ENCODE results near the gene ITPR2.

Gene ITPR2

DNA sequence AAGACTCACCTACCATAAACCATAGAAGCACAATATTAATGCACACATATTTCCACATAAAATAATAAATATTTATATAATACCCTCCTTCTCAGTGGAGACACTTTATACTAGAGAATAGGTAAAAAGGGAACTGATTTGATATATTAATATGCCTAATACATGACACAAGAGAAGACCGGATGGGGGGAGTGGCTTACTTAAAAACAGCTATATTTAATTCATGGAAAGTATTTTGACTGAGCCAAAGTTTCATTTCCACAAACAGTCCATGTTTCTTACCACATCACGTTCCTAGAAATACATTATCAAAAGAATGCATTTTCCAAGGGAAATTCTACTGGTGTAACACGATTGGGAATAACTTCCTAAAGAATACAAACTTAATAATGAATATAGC lies 63.4 kb downstream of the ITPR2 start:
- TF ChIP-seq, protein P1, sequence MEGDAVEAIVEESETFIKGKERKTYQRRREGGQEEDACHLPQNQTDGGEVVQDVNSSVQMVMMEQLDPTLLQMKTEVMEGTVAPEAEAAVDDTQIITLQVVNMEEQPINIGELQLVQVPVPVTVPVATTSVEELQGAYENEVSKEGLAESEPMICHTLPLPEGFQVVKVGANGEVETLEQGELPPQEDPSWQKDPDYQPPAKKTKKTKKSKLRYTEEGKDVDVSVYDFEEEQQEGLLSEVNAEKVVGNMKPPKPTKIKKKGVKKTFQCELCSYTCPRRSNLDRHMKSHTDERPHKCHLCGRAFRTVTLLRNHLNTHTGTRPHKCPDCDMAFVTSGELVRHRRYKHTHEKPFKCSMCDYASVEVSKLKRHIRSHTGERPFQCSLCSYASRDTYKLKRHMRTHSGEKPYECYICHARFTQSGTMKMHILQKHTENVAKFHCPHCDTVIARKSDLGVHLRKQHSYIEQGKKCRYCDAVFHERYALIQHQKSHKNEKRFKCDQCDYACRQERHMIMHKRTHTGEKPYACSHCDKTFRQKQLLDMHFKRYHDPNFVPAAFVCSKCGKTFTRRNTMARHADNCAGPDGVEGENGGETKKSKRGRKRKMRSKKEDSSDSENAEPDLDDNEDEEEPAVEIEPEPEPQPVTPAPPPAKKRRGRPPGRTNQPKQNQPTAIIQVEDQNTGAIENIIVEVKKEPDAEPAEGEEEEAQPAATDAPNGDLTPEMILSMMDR (IDR thresholded peaks at IDR 0.05), result no peak
- no peak for DNase-seq (ENCODE audit: low spot score)
- H3K4me3 ChIP-seq, result no peak overlapping the region
- H3K27ac ChIP-seq, result no peak overlapping the region

DNA sequence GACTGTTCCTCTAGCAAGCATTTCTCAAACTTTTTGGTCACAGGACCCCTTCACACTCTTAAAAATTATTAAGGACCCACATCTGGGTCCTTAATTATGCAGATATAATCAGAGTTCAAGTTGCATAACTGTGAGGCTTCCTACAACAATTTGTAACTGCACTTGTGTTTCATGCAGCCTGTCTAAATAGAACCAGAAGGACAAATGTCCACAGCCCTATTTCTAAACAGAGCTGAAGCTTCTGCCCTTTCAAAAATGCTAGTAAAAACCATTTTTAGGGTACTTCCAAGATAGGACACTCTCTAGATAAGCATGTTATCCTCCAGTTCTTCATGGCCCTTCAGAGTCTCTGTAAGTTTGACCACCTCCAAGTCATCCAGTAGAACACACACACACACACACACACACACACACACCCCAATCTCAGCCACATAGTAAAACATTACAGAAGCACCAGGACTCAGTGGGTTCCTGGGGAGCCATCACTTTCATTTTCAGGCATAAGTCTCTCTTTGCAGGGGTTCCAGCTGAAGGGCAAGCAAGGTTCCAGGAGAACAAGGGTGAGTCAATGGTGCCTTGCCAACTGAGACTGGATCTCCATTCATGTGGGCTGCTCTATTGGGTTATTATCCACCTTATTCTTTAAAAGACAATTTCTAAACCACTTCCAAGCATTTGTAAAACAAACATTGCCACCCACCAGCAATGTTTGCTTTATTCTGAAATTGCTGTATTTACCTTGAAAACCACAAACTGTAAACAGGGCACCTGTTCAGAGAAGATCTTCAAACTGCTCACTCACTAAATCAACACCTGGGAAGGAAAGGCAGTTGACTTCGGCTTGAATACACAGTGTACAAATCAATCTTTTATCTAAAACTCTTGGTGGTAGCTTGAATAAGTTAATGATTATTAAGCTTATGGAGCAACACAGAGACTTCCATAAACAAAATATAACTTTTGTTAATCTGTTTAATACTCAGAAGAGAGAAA lies 64.1 kb downstream of the ITPR2 start:
- H3K27ac ChIP-seq, result no peak overlapping the region
- TF ChIP-seq, protein P1 (IDR thresholded peaks at IDR 0.05), result no peak
- no peak for DNase-seq (ENCODE audit: low spot score)
- H3K4me3 ChIP-seq, result no peak overlapping the region

DNA sequence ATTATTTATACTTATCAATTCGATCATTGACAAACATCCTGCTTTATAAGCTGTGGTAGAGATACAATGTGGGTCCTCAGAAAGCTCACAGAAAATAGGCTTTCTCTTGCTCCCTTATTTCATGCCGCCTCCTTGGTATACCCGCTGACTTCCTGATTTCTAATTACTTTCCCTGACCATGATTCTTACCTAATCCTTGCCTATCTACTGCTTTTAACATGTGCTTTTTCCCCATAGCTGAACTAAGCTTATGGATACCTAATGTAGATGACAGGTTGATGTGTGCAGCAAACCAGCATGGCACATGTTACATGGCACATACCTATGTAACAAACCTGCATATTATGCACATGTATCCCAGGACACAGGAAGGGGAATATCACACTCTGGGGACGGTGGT lies 65.1 kb downstream of the ITPR2 start:
- H3K27ac ChIP-seq, result no peak overlapping the region
- TF ChIP-seq, protein P1 (IDR thresholded peaks at IDR 0.05), result no peak
- H3K4me3 ChIP-seq, result no peak overlapping the region
- no peak for DNase-seq (ENCODE audit: low spot score)

DNA sequence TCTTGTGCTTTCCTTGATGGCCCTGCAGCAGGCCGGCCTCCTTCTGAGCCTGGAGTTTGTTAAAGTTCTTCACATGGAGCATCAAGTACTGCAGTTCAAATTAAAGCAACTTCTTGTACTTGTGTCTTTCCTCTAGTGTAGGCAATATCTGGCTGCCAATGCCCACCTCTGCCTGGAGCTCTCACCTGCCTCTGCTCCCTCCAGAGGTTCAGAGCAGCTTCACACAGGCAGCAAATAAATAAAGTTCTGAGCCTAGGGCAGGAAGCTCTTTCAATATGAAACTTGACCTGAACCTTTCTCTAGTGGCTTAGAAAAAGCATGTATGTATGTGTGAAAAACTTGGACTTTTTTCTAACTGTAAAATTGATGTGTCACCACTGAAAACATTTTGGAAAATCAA lies 65.9 kb downstream of the ITPR2 start:
- Histone ChIP-seq H3K4me3 (no peak overlapping the region), H3K27ac (no peak overlapping the region)
- no peak for DNase-seq (ENCODE audit: low spot score)
- TF ChIP-seq, protein P1 (IDR thresholded peaks at IDR 0.05), result no peak

DNA sequence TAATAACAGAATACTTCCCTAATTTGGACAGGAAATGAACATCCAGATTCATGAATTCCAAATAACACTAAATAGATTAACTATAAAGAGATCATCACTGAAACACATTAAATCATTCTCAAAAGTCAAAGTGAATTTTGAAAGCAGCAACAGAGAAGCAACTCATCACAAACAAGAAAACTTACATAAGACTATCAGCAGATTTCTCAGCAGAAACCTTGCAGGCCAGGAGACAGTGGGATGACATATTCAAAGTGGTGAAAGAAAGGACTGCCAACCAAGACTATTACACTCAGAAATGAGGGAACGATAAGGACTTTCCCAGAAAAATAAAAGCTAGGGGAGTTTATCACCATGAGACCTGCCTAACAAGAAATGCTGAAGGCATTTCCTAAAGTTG lies 70.8 kb downstream of the ITPR2 start:
- Histone ChIP-seq H3K27ac (no peak overlapping the region), H3K4me3 (no peak overlapping the region)
- TF ChIP-seq, protein P1 (IDR thresholded peaks at IDR 0.05), result no peak
- no peak for DNase-seq (ENCODE audit: low spot score)

DNA sequence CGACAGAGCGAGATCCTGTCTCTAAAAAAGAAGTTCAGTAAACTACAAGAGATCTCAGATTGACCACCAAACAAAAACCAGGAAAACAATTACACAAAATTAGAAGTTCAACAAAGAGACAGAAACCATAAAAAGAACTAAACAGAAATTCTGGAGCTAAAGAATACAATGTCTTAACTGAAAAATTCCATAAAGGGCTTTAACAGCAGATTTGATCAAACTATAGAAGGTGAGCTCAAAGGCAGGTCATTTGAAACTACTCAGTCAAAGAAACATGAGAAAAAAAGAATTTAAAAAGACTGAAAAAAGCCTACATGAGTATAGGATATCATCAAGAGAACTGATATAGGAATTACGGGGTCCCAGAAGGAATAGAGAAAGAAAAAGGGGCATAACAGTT lies 71.2 kb downstream of the ITPR2 start:
- no peak for DNase-seq (ENCODE audit: low spot score)
- Histone ChIP-seq H3K27ac (no peak overlapping the region), H3K4me3 (no peak overlapping the region)
- TF ChIP-seq, protein P1 (IDR thresholded peaks at IDR 0.05), result no peak

Data from coronary artery (tissue), 2 donors.